ENCODE measurements around the gene CALML6.

Gene CALML6

GRCh38 chr1:1892763-1893120, 22.3 kb upstream of the CALML6 start:
- no peak for DNase-seq

- DNase-seq = no peak
These were observed 21.6 kb upstream of the CALML6 start for GRCh38 chr1:1893291-1893985.

- DNase-seq = no peak
These were observed 21.1 kb upstream of the CALML6 start for GRCh38 chr1:1893997-1894353.

GRCh38 chr1:1894354-1895059, 20.6 kb upstream of the CALML6 start:
- peak; percentile 56 for DNase-seq

GRCh38 chr1:1895060-1895418, 20.0 kb upstream of the CALML6 start:
- no peak for DNase-seq

GRCh38 chr1:1895456-1896336, 19.4 kb upstream of the CALML6 start:
- DNase-seq = no peak

- DNase-seq = no peak
These were observed 16.7 kb upstream of the CALML6 start for GRCh38 chr1:1898246-1898933.

- peak; percentile 66 for DNase-seq
These were observed 15.6 kb upstream of the CALML6 start for GRCh38 chr1:1899266-1899966.

- no peak for DNase-seq
These were observed 15.1 kb upstream of the CALML6 start for GRCh38 chr1:1899967-1900327.

GRCh38 chr1:1900883-1901640, 14.0 kb upstream of the CALML6 start:
- DNase-seq = peak; percentile 52

- peak; percentile 47 for DNase-seq
These were observed 13.3 kb upstream of the CALML6 start for GRCh38 chr1:1901641-1902294.

- no peak for DNase-seq
These were observed 11.8 kb upstream of the CALML6 start for GRCh38 chr1:1903224-1903623.

- peak; percentile 95 for DNase-seq
These were observed 8.6 kb upstream of the CALML6 start for GRCh38 chr1:1906185-1907097.

GRCh38 chr1:1907098-1907736, 7.8 kb upstream of the CALML6 start:
- DNase-seq = peak; percentile 62

GRCh38 chr1:1908506-1908791, 6.6 kb upstream of the CALML6 start:
- no peak for DNase-seq

- DNase-seq = peak; percentile 48
These were observed 5.0 kb upstream of the CALML6 start for GRCh38 chr1:1910033-1910465.

- peak; percentile 48 for DNase-seq
These were observed 4.3 kb upstream of the CALML6 start for GRCh38 chr1:1910651-1911331.

GRCh38 chr1:1911350-1912041, 3.6 kb upstream of the CALML6 start:
- DNase-seq = peak; percentile 43

All from islet precursor cell (in vitro differentiated cells).